GM19351 (cell line): ENCODE measurements around the gene SEMA4A.
"Not testable (repeated sequence)": the region's sequence is repeated elsewhere in the genome, so short reads cannot be mapped to it uniquely, and the experiment has no call there.

Experiments used
- ATAC-seq: cut with Tn5 transposase; IDR thresholded peaks from one replicate; pipeline ENCODE4 v1.9.1; 2021; ENCODE audit warnings: mild to moderate bottlenecking, moderate library complexity; ENCODE audit not compliant: unreplicated experiment

SEMA4A gene

DNA sequence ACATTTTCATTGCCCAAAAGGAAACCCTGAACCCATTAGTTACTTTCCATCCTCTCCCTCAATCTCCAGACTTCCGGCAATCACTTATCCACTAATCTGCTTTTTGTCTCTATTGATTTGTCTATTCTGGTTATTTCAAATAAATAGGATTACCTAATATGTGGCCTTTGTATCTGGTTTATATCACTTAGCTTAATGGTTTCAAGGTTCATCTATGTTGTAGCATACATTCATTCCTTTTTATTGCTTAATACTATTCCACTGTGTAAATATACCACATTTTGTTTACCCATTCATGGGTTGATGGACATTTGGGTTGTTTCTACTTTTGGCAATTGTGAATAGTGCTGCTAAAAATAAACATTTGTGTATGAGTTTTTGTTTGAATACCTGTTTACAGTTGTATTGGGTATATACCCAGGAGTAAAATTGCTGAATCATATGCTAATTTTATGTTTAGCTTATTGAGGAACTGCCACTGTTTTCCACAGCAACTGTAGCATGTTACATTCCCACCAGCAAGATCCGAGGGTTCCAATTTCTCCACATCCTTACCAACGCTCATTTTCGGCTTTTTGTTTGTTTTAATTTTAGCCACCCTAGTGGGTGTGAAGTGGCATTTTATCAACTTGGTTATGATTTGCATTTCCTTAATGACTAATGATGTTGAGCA lies 38.0 kb downstream of the SEMA4A start:
- ATAC-seq = no peak

DNA sequence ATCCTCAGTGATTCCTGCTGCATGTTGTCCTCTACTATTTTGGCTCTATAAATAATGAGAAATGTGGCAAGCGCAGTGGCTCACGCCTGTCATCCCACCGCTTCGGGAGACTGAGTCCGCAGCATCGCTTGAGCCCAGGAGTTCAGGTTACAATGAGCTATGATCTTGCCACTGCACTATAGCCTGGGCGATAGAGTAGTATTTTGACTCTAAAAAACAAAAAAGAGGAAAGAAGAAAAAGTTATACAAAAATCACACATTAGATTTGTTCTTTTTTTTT lies 39.8 kb downstream of the SEMA4A start:
- no peak for ATAC-seq

DNA sequence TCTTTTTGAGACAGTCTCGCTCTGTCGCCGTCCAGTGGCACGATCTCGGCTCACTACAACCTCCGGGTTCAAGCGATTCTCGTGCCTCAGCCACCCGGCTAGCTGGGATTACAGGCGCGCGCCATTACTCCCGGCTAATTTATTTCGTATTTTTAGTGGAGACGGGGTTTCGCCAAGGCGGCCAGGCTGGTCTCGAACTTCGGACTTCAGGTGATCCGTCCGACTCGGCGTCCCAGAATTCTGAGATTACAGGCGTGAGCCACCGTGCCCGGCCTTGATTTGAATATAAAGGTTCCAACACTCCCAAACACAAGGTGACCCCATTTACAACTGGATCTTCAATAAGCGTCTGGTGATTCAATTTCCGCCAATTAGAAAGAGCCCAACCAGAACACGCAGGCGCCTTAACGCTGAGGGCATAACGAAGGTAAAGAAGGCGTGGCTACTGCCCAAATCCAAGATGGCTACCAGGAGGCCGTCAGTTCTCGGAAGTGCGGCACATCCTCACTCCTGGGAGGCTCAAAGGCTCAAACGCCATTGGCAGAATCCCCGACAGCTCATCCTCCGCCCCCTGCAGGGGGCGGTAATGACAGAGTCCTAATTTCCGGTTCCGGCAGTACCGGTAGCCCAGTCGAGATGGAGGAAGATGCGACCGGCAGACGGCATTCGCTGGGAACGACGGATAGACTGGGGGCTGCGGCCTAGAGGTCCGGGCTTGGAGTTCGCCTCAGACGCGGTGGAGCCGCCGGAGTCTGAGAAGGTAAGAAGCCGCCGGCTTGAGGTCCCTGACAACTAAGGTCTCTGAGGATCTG lies 40.3 kb downstream of the SEMA4A start, which contains the start of gene SLC25A44:
TSS of gene SLC25A44 (plus strand) at position 617 of the 812 bp plus-strand sequence. CDS start 5,744 bp downstream, outside the sequence.
- ATAC-seq = peak; percentile 92

DNA sequence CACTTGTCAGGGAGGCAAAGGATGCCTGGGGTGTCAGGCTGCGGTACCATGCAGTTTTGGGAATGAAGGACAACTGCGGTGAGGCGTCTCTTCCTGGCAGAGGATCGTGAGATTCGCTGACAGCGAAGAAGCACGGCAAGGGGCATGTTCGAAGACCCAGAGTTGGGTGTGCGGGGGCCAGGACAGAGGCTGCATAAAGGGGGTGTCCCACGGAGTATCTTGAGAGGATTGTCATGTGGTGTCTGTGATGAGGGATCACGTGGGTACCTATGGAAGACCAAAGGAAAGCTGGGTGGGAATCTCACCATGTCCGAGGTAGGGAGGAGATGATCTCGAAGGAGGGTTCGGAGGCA lies 40.9 kb downstream of the SEMA4A start:
- no peak for ATAC-seq

DNA sequence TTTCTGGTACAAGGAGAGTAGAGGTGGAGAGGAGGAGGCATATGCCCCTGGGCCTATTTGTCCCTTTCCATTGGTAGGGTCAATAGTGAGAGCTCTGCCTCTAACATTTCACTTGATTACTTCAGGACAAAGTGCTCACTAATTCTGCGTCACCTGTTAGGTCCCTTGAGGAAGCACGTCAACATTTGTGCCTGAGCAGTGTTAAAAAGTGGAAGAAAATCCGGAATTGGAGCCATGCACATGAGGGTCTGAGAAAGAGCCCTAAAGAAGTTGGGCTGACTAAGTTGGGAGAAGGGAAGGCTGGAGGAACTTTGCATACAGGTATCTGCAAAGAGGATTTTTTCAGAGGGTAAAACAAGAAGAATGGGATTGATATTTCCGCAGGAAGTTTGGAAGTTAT lies 42.5 kb downstream of the SEMA4A start:
- ATAC-seq = no peak

DNA sequence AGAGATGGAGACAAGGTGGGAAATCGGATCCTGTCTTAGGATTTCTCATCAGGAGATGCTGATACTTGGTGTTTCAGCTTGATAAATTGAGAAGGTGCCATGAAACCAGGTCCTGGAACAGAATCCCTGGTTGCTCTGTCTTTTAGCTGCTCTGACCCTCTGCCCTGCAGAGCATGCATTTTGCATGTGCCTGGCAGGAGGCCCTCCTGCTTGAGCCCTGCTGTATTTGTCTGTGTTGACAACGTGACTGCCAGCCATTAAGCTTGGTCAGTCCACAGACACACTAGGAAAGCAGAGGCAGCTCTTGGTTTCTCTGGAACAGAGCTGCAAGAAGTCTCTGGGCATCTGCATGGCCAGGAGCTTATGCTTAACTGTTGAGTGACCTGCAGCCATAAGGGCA lies 43.1 kb downstream of the SEMA4A start:
- no peak for ATAC-seq

DNA sequence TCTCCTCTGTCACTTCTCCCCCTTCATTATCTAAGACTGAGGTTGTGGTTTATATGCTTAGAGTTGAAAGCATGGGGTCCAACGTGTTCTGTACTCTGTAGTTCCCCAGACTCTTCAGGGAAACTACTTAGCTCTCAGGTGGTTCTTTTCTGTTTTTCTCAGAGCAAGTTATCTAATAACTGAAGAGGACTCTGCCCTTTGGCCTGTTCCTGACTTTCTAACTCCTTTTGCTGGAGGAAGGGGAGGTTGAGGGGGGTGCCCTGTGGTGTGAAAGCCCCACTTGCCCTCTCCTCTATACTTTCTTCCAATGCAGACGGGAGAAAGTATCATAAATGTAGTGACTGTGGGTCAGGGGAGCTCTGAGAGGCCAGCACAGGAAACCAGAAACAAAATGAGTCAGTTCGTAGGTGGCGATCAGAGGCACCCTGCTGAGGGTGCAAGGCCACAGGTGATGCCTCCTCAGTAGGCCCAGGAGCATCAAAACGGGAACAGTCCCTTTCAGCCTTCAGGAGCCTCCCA lies 45.5 kb downstream of the SEMA4A start:
- no peak for ATAC-seq

DNA sequence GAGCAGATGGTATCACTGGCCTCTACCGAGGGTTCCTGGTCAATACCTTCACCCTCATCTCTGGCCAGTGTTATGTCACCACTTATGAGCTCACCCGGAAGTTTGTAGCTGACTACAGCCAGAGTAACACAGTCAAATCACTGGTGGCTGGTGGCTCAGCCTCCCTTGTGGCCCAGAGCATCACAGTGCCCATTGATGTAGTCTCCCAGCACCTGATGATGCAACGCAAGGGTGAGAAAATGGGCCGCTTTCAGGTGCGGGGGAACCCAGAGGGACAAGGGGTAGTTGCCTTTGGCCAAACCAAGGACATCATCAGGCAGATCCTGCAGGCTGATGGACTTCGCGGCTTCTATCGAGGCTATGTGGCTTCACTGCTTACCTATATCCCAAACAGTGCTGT lies 46.7 kb downstream of the SEMA4A start:
- ATAC-seq = no peak

DNA sequence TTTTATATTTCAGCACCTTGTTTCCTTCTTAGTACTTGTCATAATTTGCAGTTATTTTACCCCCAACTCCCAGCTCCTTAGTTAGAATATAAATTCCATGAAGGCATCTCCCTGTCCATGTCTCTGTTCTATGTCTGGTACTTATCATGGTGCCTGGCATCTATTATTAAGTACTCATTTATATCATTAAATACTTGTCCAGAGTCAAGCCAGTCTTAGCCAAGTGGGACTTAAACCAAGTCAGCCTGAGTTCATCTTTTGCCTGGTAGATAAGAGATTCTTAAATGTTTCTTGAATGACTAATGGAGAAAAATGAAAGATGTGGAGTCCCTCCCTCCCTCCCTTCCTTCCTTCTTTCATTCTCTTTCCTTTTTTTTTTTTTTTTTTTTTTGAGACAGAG lies 49.9 kb downstream of the SEMA4A start:
- no peak for ATAC-seq

DNA sequence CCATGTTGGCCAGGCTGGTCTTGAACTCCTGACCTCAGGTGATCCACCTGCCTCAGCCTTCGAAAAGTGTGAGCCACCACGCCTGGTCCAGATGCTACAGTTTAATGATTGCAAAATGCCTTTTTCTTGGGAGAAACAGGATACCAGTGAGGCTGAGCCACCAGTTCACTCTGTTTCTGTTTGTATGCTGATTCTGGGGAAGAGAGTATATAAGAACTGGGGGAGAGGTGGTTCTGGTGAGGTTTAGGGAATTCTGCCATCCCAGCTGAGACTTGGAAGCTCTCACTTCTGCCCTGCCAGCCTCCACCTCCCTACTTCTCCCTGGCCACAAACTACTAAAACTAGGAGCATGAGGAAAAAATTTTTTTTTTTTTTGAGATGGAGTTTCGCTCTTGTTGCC lies 51.3 kb downstream of the SEMA4A start:
- ATAC-seq = no peak

DNA sequence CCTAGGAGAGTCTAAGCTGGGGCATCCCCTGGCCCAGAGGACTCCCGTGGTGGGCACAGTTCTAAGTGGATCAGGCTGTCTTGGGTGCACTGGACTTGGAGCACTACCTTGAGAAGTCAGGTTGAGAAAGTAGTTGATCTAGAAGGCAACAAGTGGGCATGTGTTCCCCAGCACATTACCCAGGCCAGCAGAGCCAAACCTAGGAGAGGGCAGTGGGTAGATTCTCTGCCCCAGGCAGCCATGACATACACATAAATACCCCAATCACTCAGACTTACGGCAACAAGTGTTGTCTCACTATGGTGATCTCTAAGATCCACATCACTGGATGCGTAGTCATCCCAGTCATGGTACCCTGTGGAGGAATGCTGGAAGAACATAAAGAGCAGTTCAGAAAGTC lies 57.9 kb downstream of the SEMA4A start:
- ATAC-seq = no peak

DNA sequence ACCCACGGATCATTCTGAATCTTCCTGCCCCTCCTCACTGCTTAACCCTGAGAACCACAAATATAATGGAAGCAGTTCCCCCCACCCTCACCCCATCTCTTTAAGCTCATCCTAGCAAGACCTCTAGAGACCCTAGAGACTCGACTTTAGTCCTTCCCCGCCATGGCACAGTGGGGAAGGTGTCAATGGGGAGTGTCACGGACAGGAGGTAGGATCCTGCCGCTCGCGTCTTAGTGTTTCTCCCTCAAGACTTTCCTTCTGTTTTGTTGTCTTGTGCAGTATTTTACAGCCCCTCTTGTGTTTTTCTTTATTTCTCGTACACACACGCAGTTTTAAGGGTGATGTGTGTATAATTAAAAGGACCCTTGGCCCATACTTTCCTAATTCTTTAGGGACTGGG lies 58.7 kb downstream of the SEMA4A start:
- no peak for ATAC-seq

DNA sequence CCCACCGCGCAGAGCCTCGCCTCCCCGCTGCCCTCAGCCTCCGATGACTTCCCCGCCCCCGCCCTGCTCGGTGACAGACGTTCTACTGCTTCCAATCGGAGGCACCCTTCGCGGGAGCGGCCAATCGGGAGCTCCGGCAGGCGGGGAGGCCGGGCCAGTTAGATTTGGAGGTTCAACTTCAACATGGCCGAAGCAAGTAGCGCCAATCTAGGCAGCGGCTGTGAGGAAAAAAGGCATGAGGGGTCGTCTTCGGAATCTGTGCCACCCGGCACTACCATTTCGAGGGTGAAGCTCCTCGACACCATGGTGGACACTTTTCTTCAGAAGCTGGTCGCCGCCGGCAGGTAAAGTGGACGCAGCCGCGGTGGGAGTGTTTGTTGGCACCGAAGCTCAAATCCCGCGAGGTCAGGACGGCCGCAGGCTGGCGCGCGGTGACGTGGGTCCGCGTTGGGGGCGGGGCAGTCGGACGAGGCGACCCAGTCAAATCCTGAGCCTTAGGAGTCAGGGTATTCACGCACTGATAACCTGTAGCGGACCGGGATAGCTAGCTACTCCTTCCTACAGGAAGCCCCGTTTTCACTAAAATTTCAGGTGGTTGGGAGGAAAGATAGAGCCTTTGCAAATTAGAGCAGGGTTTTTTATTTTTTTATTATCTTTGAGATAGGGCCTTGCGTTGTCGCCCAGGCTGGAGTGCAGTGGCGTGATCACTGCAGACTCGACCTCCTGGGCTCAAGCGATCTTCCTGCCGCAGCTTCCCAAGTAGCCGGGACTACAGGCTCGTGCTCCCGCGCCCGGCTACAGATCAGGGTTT lies 59.7 kb downstream of the SEMA4A start, which contains the start of gene PMF1:
TSS of gene PMF1 (plus strand) at position 175 of the 811 bp plus-strand sequence. CDS start at position 184, 9 bp downstream.
- peak; percentile 93 for ATAC-seq

DNA sequence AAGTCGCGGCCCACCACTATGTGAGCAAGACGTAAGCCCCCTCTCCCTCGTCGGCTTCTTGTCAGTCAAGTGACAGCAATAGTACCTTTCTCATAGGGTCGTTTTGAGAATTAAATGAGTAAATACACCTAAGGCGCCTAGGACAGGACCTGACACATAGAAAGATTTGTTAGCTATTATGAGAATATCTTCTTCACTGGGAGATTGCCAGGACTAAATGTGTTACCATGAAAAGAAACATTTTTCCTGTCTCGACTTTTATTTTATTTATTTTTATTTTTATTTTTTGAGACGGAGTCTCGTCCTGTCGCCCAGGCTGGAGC lies 60.2 kb downstream of the SEMA4A start:
- ATAC-seq = no peak

DNA sequence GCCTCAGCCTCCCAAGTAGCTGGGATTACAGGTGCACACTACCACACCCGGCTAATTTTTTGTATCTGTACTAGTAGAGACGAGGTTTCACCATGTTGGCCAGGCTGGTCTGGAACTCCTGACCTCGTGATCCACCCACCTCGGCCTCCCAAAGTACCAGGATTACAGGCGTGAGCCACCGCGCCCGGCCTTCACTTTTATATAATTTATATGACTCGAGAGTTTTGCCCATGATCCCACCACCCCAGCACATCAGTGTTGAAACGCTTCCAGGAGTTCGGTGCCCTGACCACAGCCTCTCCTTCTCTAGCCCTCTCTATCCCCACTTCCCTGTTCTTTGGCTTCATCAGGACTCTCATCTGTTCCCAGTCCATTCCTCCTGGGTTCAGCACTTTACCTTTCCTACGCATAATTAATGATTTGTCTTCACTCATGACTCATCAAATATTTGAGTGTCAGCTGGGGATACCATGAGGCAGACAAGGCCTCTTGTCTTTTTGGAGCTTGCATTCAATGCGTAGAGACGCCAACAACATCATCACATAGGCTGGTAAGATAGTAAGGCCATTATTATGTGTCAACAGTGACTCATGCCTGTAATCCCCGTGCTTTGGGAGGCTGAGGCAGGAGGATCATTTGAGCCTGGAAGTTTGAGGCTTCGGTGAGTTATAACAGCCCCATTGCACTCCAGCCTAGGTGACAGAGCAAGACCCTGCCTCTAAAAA lies 60.8 kb downstream of the SEMA4A start:
- no peak for ATAC-seq

DNA sequence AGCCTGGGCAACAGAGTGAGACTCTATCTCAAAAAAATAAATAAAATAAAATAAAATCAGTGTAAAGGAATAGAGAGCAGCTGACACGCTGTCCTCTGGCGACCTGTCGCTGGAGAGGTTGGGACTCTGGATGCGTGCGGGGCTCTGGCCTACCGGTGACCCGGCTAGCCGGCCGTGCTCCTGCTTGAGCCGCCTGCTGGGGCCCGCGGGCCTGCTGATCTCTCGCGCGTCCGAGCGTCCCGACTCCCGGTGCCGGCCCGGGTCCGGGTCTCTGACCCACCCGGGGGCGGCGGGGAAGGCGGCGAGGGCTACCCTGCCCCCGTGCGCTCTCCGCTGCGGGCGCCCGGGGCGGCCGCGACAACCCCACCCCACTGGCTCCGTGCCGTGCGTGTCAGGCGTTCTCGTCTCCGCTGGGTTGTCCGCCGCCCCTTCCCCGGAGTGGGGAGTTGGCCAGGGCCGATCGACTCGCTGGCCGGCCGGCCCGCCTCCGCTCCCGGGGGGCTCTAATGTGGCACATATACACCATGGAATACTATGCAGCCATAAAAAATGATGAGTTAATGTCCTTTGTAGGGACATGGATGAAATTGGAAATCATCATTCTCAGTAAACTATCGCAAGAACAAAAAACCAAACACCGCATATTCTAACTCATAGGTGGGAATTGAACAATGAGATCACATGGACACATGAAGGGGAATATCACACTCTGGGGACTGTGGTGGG lies 63.1 kb downstream of the SEMA4A start:
- ATAC-seq = not testable (repeated sequence)

DNA sequence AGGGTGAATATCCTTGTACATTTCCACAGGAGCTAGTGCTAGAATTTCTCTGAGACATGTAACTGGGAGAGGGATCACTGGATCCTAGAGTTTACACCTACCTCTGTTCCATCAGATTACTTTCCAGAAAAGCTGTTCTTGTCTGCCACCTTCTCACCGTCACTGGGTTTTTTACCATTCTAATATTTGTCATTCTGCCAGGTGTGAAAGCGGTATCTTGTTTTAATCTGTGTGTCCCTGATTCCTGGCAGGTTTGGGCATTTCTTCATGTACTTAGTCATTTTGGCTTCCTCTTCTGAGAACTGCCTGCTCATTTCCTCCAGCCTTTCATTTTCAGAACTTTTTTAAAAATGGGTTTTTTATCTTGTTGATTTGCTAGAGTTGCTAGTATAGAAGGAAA lies 64.5 kb downstream of the SEMA4A start:
- ATAC-seq = no peak

DNA sequence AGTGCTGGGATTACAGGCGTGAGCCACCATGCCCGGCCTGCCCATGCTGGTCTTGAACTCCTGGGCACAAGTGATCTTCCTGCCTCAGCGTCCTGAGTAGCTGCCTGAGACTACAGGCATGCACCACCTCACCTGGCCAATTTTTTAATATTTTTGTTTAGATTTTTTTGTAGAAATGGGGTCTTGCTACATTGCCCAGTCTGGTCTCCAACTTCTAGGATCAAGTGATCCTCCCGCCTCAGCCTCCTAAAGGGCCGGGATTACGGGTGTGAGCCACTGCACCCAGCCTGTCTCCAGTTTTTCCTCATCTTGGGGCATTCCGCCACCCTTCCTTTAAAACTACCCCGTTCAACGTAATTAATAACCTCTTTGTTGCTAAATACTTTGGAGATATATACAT lies 66.8 kb downstream of the SEMA4A start:
- no peak for ATAC-seq

DNA sequence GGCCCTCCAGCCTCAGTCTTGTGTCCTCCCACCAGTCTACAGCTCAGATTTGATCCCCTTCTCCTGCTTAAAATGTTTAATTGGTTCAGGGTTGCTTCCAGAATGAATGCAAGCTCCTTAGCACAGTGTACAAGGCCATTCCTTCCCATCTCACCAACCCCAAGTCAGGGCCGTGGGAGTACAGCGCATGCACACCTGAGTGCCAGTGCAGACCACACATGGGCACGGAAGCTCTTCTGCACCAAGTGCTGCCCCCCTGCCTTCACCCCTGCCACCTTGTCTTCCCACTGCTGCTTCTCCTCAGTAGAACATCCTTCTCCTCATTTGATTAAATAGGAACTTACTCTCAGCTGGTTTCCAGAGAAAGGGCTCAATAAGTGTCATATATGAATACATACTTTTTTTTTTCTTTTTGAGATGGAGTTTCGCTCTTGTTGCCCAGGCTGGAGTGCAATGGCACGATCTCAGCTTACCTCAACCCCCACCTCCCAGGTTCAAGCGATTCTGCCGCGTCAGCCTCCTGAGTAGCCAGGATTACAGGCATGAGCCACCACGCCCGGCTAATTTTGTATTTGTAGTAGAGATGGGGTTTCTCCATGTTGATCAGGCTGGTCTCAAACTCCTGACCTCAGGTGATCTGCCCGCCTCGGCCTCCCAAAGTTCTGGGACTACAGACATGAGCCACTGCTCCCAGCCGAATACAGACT lies 68.8 kb downstream of the SEMA4A start:
- ATAC-seq = no peak

DNA sequence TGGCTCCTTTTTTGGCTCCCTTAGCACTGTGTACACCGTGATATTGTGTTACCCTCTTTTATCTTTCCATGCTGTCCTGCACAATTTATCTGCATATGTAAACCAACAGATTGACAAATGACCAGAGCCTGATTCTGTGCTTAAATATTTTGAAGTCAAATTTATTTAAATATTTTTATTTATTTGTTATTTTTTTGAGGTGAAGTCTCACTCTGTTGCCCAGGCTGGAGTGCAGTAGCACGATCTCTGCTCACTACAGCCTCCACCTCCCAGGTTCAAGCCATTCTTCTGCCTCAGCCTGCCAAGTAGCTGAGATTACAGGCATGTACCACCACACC lies 72.3 kb downstream of the SEMA4A start:
- no peak for ATAC-seq
